GM12873 (cell line): Measurements from ENCODE around the gene ZSWIM4.

ENCODE experiments used
- TF ChIP-seq, protein P1 (sequence below): IDR thresholded peaks from 2 replicates; pipeline ENCODE4 v1.5.1; 2012; ENCODE audit warnings: low read depth, mild to moderate bottlenecking, moderate library complexity, low read length, control low read depth; ENCODE audit not compliant: insufficient read depth; ENCODE audit errors: missing control alignments

ZSWIM4 gene

GRCh38 chr19:13866463-13867046 lies 71.3 kb downstream of the ZSWIM4 start:
- TF ChIP-seq, protein P1, sequence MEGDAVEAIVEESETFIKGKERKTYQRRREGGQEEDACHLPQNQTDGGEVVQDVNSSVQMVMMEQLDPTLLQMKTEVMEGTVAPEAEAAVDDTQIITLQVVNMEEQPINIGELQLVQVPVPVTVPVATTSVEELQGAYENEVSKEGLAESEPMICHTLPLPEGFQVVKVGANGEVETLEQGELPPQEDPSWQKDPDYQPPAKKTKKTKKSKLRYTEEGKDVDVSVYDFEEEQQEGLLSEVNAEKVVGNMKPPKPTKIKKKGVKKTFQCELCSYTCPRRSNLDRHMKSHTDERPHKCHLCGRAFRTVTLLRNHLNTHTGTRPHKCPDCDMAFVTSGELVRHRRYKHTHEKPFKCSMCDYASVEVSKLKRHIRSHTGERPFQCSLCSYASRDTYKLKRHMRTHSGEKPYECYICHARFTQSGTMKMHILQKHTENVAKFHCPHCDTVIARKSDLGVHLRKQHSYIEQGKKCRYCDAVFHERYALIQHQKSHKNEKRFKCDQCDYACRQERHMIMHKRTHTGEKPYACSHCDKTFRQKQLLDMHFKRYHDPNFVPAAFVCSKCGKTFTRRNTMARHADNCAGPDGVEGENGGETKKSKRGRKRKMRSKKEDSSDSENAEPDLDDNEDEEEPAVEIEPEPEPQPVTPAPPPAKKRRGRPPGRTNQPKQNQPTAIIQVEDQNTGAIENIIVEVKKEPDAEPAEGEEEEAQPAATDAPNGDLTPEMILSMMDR: no peak

DNA sequence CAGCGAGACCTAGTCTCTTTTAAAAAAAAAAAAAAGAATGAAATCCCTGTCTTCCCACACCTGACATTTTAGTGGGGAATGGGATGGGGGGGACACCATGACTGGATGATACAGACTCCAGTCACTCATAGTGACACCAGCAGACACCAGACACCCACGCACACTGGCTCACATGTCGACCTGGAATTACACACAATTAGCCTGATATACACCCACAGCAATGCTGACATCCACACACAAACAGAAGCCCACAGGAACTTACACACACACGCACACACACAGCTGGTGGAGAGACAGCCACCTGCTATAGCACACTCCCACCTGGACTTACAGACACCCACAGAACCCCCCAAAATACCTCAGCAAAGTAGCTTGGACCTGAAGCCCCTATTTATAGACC lies 73.4 kb downstream of the ZSWIM4 start:
- TF ChIP-seq, protein P1: no peak

DNA sequence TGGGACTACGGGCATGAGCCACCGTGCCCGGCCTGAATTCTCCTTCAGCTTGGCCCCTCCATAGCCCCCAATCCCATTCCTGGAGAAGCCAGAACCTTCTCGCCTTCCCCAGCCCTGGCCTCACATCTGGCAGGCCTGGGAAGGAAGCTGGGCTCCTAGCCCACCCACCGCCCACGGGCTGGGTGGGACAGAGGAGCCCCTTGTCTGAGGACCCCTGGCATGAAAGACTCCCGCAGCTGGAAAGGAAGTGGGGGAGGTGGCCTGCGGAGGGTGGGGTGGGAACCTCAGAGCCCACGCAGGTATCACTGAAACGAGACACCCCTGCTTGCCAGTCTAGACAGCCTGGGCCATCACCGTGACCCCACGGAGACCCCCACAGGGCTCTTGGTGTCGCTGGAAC lies 74.0 kb downstream of the ZSWIM4 start:
- TF ChIP-seq, protein P1: no peak

DNA sequence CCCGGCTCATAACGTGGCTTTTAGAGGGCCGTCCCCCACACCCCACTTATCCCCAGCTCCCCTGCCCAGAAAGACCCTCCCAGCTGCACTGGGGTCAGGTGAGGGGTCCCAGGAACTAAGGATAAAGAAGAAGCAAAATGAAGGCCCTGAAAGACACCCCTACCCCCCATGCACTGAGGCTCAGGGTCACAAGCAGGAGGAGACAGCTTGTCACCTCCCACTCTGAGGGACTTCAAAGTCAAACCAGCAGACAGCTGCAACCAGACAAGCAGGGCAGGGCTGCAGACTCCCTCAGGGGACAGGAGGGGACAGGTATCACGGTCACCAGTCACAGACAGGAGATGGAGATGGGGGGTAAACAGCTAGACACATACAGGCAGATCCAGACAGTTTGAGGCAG lies 75.6 kb downstream of the ZSWIM4 start:
- TF ChIP-seq, protein P1: no peak

DNA sequence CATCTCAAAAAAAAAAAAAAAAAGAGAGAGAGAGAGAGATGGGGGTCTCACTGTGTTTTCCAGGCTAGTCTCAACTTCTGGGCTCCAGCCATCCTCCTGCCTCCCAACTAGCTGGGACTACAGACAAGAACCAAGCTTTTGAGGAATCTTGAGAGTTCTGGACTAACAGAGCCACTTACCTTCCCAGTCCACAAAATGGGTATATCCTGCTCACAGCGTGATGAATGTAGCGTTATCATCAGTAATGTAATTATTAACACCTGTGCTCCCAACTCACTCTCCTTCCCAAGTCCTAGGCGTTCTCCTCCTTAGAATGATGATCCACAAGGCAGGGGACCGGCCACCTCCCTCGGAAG lies 77.1 kb downstream of the ZSWIM4 start:
- TF ChIP-seq, protein P1: no peak

DNA sequence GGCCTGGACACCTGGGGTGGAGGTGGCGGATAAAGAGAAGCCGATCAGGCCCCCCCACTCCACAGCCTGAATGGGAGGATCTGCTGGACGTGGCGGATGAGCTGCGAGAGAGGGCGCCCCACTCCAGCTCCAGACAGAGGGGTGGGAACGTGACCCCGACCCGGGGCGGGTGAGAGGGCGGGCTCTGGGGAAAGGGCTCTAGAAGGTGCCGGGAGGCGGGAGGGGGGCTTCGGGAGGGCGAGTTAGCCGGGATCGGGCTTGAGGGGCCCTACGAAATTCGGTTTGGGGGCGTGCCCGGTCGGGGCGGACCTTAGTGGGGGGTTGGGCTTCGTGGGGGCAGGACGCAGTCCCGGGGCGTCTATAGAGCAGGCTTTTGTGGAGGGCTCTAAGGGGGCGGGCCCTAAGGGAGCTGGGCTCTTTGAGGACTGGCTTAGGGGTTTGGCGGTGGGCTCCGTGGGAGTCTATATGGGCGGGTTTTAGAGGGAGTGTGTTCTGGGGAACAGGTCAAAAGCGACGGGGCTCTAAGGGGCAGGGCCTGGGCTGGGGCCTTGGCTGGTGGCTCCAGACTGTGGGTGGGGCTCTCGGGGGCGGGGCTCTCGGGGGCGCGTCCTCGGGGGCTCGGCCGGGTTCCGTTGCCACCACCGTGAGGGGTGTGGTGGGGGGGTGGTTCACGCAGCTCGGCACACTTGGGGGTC lies 77.6 kb downstream of the ZSWIM4 start:
- TF ChIP-seq, protein P1: no peak

GRCh38 chr19:13873834-13874515 lies 78.7 kb downstream of the ZSWIM4 start:
- TF ChIP-seq, protein P1: no peak
